ENCODE data around the gene PTRH1.
"Not testable (repeated sequence)": the region's sequence is repeated elsewhere in the genome, so short reads cannot be mapped to it uniquely, and the experiment has no call there.

PTRH1 gene, protein sequence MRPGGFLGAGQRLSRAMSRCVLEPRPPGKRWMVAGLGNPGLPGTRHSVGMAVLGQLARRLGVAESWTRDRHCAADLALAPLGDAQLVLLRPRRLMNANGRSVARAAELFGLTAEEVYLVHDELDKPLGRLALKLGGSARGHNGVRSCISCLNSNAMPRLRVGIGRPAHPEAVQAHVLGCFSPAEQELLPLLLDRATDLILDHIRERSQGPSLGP

DNA sequence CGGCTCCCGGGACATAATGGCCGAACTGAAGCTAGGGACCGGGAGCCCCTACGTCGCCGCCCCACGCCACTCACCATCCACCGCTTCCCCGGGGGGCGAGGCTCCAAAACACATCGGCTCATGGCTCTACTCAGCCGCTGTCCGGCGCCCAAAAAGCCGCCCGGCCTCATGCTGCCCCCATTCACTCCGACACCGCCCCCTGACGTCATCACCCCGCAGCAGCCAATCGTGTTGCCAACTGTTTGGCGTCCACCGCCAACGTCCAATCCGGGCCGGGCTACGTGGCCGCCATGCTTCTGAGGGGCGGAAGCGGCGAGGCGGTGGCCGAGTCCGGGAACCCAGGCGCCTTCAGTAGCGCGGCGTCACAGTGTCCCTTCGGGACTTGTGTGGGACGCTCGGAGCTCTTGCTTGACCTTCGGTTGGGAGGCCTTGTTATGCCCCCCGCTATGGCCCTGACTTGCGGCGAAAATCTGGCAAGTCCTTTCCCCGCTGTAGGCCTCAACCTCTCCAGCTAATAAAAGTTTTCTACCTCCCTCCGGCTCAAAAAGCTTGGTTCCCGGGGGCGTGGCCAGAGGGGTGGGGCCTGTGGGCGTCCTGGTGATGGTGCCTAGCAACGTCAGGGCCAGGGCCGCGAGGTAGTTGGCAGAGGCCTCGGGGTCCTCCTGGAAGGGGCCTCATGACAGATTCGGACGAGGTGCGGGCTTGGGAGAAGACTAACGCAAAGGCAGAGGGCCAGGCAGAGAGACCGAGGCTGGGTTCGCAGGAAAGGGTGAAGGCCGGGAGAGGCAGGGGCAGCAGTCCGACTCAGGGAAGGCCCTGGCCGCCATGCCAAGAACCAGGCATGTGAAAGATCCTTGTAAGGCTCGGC is at the start of gene PTRH1, which contains the start of gene TTC16:
PTRH1 (minus strand) TSS at position 194 of the 868 bp plus-strand sequence; CDS start at position 170, 24 bp downstream.
TTC16 (plus strand) TSS at position 610 of the 868 bp plus-strand sequence; CDS start at position 677, 67 bp downstream.
- peak; percentile 69 for DNase-seq

DNA sequence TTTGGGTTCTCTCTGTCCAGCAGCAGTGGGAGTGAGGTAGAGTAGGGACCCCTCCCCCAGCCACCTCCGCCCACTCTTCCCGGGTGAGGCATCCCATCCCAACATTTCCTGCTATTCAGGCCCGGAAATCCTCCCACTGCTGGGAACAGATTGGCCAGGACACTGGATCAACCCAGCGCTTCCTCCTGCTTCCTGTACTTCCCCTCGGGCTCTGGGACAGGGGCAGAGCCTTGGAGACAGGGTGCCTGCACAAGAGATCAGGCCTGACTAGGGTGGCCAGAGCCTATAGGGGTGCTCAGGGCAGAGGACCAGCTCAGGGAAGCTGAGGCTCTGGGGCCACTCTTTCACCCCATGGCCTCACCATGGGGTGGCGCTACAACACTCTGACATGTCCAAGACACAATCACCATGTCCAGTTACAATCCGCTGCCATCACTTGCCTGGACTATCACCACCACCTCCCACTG is 48.5 kb upstream of the PTRH1 start:
- DNase-seq: no peak

DNA sequence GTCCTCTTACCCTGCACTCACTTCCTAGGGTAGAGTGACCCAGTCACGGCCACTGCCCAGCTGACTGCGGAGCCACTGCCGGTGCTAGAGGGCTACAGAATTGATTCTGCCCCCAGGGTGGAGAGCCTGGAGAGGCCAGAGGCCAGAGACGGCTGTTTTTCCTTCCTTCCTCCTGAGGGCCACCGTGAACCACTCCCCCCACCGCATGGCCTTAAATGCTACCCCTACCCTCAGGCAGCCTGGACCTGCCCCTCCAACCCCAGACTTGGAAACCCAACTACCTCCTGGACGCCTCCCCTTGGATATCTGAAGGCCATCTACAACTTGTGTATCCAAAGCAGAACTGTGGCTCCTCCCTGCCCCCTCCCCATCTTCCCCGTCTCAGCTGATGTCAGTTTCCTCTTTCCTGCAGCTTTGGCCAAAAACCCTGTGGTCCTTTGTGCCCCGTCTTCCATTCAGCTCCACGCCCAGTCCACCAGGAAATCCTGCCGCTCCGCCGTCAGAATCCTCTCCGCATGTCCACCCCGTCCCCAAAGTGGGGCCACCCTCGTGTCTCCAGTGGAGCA is 46.7 kb upstream of the PTRH1 start:
- no peak for DNase-seq

DNA sequence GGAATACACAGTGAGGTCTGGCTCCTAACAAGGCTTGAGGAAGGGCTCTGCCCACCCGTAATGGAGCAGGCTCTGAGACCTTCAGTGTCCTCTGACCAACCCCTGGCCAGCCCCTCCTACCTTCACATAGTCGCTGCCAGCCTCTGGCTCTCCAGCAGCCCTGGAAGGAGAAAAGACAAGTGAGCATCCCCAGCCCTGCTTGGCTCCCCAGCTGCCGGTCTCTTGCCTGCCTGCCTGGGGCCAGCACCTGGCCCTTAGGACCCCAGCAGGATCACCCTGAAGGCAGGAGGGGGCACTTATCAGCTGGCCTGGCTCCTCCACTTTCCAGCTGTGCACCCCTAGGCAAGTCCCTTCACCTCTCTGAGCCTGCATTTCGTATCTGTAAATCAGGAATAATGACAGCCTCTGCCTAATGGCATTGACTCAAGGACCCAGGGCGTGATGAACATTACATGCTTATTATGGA is 46.1 kb upstream of the PTRH1 start:
- no peak for DNase-seq

DNA sequence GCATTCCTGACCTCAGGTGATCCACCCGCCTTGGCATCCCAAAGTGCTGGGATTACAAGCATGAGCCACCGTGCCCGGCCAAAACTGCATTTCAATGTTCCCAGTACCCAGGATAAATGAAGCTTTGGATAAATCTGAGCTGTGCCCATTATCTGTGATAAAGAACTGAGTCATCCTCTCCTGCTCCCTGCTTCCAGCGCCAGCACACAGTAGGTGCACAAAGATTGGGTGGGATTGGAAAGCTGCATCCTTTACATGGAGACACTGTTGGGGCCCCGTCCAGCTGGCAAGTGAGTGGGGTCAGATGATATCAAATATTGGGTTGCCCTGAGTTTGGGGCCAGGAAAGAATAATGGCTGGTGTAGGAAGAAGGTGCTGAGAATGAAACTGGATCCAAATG is 45.6 kb upstream of the PTRH1 start:
- no peak for DNase-seq

DNA sequence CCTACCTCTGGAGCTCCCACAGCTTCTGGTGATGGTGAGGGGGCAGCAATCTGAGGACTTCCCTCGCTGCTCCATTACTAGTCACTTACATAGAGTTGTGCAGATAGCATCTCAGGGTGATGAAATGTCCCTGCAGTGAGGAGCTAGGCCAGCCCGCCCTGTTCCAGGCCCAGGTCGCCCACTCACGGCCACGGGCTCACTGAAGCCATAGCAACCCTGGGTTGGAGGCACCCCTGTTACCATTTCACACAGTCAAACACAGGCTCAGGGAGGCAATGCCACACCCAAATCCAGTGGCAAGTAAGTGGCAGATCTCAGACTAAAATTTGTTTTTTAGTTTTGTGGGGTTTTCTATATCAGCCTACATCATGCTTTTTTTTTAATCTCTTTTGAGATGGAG is 43.4 kb upstream of the PTRH1 start:
- no peak for DNase-seq

DNA sequence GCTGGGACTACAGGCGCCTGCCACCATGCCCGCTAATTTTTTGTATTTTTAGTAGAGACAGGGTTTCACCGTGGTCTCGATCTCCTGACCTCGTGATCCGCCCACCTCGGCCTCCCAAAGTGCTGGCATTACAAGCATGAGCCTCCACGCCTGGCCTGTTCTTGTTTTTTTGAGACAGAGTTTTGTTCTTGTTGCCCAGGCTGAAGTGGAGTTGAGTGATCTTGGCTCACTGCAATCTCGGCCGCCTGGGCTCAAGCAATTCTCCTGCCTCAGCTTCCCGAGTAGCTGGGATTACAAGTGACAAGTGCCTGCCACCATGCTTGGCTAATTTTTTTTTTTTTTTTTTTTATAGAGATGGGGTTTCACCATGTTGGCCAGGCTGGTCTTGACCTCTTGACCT is 41.3 kb upstream of the PTRH1 start:
- DNase-seq: not testable (repeated sequence)

DNA sequence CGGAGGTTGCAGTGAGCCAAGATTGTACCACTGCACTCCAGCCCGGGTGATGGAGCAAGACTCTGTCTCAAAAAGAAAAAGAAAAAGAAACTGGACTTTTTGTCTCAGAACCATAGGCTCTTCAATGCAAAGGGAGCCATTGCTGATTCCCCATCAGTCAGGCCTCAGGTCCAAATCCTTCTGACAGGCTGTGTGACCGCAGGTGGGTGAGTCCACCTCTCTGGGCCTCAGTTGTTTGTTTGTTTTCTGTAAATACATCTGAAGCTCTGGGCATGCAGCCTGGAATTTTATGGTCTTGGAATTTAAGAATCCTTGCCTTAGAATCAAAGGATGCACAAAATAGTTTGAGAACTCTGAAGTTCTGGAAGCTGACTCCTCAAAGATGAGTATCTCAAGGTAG is 40.8 kb upstream of the PTRH1 start:
- no peak for DNase-seq

DNA sequence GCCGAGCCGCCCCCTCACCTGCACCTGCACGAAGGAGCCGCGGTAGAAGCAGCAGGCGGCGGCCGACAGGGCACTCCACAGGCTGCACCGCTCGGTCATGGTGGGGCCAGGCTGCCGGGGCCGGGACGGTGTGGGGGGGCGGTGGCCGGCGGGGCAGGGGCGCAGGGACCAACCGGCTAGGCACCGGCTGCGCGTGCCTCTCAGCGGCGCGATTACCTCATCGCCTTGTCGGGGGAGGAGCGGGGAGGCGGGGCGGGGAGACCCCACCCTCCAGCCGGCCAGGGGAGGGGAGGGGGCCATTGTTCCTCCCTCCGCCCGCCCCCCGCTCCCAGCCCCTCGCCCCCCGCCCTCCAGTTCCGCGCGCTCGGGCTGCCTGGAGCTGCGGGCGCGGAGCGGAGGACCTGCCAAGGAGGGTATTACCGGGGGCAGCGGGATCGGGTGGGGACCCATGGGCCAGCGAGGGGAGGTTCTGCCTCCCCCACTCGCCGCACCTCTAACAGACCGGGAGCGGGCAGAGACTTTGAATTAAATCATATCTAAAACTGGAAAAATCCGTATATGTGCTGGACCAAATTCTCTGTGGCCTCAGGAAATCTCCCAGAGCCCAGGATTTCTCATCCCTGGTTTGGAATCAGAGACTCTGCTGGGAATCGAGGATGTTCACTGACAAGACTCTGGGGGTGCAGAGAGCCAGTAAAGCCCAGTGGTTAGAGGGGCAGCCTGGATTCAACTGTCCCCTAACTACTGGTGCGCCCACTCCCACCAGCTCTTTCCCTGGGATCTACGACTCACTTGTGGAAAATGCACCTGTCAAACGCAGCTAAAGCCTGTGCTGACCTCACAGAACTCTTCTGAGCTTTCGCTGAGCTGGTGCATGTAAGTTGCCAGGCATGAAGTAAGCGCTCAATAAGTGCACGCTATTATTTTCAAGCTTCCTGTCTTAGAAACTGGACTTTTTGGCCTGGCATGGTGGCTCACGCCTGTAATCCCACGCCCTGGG is 39.9 kb upstream of the PTRH1 start:
- no peak for DNase-seq

DNA sequence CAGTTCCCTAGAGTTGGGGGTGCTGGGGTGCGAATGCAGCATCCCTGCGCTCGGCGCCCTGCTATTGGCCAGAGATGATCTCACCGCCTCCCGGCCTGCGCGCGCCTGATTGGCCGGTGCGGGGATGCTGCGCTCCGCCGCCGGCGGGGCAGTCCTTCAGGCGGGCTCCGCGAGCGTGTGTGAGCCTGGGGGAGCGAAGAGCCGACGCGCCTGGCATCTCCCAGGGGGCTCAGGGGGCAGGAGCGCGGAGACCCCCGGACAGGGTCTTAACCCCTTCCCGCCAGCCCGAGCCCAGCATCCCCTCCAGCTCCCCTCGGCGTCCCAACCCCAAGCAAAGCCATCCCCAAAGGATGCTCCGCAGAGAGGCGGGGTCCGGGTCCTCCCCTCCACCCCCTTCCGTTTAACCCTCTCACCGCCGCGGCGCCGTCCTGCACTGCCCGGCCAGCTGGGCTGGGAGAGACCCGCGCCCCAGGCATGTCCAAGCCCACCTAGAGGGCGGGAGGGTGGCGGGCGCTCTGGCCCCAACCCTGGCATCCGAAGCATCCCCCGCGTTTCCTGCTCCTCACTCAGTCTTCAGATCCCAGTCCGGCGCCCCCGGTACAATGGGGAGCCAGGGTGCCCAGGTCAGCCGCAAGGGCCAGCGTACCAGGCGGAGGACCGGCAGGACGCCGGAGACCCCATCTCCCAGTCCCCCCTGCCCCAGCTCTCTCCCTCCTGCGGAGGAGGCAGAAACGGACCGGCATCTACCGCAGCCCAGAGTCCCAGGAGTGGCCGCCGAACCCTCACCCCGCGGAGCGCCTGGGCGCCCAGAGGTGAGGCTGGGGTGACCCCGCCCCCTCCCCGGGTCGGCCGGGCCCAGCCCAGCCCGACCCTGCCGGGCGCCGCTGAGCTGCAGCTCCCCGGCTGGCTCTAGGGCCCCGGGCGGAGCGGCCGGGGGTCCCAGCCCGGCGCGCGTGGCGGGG is 38.9 kb upstream of the PTRH1 start:
- DNase-seq: no peak

DNA sequence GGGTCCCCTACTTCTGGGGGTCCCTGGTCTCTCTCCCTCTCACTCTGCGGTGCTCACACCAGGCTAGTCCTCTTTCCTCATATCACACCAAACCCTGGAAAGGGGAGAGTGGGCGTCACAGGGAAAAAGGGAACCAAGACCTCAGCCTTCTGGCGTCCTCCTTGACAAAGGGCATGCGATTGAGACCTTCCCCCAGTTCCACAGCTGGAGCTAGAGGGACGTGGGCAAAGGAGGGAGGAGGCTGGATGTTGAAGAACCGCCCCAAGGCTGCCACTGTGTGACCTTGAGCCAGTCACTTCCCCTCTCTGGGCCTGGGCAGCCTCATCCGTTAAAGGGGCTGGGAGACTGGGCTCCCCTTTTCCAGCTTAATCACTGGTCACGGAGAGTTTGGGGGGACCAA is 38.2 kb upstream of the PTRH1 start:
- no peak for DNase-seq

DNA sequence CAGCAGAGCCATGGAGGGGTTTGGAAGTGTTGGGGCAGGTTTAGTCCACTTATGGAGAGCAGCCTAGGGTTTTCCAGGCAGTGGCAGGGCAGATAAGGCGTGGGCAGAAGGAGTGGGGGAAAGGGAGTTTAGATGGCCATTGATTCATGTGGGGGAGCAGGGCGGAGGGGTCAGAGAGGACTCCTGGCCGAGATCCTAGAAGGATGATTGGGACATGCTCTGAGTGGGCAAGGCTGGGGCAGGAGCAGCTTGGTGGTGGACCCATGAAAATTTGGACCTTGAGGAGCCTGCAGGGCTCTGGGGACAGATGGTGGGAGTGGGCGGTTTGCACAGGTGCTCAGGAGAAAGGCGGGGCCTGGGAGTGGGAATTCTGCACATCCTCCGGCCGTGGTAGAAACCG is 37.7 kb upstream of the PTRH1 start:
- no peak for DNase-seq

DNA sequence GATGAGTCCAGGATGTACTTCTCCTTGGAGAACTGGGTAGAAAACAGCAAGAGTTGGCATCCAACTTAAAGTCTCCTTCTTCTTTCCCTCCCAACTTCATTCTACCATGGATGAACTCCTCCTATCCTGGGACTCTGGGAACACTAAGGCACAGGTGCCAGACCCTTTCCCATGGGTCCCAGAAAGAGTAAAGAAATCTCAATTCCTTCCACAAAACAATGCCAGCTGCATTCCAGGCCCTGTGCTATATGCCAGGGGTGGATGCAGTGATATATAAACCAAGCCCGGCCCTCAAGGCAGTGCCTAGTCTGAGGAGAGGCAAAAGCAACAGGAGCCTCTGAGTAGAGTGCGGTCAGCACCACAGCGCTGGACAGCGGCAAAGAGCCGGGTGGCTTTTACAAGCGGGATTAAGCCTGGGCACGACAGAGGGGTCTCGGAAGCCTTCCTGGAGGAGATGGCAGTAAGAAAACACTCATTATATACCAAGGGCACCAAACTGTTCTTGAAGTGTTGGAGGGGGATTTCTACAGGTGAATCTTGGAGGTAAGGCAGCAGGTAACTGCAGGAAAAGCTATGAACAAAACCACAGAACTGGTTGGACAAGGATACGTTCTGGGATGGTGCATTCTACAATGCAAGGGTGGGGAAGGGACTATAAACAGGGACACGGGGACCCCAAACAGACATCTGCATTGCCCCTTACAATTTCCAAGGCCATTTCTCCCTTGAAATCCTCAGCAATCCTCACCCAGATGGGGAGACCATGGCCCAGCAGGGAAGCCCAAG is 36.0 kb upstream of the PTRH1 start:
- no peak for DNase-seq

DNA sequence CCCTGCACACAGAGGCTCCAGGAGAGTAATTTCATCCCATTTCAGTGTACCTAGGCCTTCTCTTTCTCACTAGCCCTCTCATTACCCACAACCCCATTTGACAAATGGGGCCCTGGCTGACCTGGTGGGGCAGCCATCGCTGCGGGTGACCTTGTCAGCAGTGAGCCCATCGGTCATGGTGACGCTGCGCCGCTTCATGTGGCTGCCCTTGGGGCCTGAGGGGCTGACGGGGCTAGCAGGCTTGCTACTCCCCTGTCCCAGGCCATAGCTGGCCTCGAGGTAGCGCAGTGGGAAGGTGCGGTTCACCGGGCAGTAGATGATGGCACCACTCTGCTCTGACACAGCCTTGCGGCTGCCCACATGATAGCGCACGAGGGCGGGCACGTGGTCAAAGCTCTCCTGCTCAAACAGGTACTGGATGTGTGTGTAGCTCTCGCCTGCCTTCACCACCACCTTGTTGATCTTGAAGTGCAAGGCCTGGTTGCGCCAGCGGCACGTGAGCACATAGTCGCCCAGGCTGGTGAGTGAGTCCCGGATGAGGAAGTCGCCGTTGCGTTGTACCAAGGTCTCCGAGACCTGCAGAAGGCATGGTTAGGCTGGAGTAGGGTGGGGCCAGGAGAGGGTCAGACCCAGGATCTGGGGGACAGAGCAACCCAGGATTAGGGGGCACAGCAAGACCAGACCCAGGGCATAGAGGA is 33.8 kb upstream of the PTRH1 start:
- DNase-seq: no peak

DNA sequence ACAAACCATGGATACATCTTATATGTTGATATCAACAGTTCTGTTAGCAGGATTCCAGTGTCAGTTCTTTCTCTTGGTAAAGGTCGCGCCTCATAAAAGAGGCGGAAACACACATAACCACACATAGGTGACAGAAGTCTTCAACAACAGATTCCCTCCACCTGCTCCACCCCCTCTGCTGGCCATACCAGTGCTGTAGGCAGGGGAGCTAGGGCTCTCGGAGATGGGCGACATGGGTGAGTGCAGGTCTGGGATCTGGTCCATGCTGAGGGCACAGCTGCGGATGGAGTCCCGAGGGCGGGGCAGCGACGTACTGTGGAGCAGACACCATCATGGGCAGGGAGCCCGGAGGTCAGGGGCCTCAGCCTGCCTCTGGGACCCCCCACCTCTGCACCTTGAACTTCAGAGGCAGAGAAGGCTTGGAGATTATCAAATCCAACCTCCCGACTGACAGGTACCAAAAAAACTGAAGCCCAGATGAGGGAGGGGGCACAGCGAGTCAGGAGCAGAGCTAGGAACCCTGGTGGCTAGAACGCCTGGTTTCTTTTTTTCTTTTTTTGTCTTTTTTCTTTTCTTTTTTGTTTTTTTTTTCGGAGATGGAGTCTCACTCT is 31.6 kb upstream of the PTRH1 start:
- DNase-seq: no peak

DNA sequence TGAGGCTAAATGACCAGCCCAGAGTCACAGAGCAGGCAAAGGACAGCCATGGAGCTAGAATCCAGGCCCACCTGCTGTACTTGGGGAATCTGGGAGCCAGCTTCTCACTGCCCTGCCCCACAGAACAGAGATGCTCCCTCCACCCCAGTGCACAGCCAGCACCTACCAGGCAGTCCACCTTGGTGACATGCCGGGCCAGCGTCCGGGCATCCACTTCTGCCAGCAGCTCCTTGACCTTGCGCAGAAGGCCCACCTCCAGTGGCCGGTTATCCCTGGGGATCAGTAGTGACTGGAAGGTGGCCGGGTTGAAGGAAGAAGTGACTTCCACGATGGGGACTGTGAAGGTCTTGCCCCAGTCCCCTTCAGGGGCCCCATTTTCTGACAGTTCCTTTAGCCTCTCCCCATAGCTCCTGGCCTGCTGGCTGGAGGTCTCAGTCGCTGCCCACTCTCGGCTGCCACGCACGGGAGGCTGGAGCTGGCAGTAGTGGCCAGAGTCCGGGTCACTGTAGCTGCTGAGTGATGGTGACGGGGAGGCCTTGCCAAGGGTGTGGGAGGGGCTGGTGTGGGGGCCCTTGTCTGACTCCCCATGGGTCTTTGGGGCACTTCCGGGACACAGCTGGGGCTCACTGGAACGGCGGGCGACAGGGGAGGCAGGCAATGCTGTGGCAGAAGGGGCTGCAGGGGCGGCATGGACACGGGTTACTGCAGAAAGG is 29.1 kb upstream of the PTRH1 start:
- DNase-seq: no peak

DNA sequence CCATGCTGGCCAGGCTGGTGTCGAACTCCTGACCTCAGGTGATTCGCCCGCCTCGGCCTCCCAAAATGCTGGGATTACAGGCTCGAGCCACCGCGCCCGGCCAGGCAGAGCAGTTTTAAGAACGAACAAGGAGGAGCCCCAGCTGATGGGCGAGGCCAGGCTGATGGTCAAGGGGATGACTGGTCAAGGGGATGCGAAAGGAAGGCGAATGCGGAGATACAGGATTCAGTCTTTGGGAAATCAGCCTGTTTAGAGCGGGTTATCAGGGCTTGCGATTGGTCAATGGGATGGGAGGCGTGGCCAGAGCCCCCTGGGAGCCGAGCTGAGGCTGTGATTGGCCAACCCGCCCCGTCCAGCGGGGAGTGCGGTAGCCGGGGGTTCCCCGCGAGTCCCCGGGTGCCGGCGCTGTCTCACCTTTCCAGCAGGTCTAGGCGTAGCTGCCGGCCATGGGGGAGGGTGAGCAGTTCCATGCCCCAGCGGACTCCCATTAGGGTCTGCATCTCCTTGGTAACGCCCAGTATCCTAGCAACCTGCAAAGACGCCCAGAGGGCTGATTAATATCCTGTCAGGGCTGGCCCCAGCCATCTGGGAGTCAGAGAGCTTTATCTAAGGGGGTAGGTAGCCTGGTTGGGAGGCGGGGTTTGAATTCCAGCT is 27.1 kb upstream of the PTRH1 start:
- peak; percentile 39 for DNase-seq

DNA sequence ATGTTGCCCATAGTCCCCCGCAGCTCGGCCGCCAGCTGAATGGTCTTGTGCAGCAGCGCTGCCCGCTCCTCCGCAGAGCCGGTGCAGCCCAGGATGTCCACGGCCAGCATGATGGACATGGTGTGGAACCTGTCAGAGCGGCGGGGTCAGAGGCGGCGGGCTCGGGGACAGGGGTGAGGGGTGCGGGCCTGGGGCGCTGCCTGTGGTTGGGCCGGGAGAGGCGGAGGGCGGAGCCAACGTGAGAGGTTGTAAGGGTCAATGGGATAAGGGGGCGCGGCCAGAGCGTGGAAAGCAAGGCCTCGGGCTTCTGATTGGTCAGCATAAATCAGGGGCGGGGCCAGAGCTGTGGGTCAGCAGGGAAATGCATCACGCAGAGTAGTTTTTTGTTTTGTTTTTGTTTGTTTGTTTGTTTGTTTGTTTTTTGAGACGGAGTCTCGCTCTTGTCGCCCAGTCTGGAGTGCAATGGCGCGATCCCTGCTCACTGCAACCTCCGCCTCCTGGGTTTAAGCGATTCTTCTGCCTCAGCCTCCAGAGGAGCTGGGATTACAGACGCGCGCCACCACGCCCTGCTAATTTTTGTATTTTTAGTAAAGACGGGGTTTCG is 26.5 kb upstream of the PTRH1 start:
- DNase-seq: peak; percentile 30
